G401 (cell line): ENCODE measurements around the gene KCNK10. TPM values are rescaled to one million over a fixed set of nuclear protein-coding genes. Genes with fewer than 3 reads are reported as not detected.
"Not testable (repeated sequence)": the region's sequence is repeated elsewhere in the genome, so short reads cannot be mapped to it uniquely, and the experiment has no call there.

Experiments
- DNase-seq: peaks from one replicate; pipeline ENCODE4 v3.0.0-alpha.2; 2015; ENCODE audit warnings: low spot score
- in situ Hi-C: cut with HindIII; loops from 2 replicates; pipeline ENCODE4 v1.10.0; 2016; ENCODE audit warnings: low sequenced_read_pairs, mixed read lengths
- total RNA-seq: library from RNA; depleted of rRNA; stranded (reverse); fragments of >200 nt; shearing (Covaris generic); gene quantifications from 2 replicates; pipeline ENCODE4 v1.2.3, GENCODE V29; 2014

Gene KCNK10
- total RNA-seq, 1 experiment from 2014 or later: not detected

DNA sequence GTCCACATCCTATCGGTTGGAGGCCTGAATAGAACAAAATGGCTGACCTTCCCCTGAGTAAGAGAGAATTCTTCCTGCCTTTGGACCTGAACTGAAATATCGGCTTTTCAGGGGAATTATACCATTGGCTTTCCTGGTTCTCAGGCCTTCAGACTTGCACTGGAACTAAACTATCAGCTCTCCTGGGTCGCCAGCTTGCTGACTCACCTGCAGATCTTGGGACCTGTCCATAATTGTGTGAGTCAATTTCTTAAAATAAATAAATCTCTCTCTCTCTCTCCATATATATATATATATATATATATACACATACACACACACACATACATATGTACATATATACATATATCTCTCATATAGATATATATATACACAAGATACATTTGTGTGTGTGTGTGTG lies 41.6 kb downstream of the KCNK10 start:
- no peak for DNase-seq
- in situ Hi-C loops: no loop called here

GRCh38 chr14:88276923-88277596 lies 46.0 kb downstream of the KCNK10 start:
- in situ Hi-C loops: no loop called here
- DNase-seq: peak; percentile 22

DNA sequence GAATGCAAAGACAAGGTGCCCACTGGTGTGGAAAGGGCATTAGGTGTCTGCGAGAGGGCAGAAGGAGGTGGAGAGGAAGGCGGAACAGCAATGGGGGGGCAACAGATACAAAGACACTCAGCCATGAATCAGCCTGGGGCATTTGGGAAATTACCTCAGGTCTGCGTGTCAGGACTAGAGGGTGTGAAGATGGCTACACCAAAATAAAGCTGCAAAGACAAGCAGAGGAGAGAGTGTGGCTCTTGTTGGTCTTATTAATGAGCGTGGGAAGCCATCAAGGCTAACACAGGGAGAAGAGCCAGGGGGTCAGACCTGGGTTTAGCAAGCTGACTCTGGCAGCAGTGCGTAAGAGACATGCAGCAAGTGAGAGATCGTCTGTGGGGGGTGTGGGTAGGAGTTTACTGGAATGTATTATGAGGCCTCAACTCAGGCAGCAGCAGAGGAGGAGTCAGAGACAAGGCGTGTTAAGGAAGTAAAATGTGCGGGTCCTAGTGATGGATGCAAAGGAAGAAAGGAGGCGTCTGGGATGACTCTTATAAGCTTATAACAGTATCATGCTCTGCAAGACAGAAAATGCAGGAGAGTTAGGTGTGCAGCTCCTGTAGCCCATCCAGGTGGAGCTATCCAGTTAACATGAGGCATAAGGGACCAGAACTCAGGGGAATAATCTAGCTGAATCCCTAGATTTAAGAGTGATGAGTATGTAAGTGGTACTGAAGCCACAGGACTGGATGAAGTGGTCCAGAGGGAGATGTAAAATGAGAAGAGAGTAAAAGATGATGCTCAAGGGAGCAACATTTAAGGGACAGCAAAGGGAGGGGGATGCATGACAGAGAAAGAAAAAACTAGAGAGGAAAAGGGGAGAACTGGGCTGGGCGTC lies 50.4 kb downstream of the KCNK10 start:
- DNase-seq: no peak
- in situ Hi-C loops: no loop called here

GRCh38 chr14:88271205-88271604 lies 51.9 kb downstream of the KCNK10 start:
- in situ Hi-C loops: no loop called here

DNA sequence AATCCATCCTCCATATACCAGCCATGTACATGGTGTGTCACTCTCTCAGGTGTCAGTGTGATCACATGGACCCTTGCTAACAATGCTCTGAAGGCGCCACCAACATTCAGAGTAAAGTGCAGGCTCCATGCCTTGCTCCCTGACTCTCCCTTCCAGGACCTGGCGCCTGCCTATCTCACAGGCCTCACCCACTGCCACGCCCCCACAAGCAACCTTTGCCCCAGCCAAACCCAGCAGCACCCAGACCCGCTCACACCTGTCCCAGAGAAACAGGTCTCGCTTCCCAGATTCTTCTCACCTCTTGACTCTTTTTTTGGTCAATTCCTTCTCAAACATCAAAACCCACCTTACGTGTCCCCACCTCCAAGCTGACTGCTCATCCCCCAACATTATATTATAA lies 52.3 kb downstream of the KCNK10 start:
- no peak for DNase-seq

More at GRCh38 chr14:88271205-88271604, 51.9 kb downstream of the KCNK10 start:
- no peak for DNase-seq

GRCh38 chr14:88269806-88270420 lies 53.2 kb downstream of the KCNK10 start:
- DNase-seq: no peak
- in situ Hi-C loops: no loop called here

More for the DNA sequence above, 52.3 kb downstream of the KCNK10 start:
- in situ Hi-C loops: no loop called here

- in situ Hi-C loops: no loop called here
- DNase-seq: no peak
Measured at GRCh38 chr14:88266474-88266873, 56.6 kb downstream of the KCNK10 start.

GRCh38 chr14:88264116-88264515 lies 59.0 kb downstream of the KCNK10 start:
- DNase-seq: no peak
- in situ Hi-C loops: no loop called here

DNA sequence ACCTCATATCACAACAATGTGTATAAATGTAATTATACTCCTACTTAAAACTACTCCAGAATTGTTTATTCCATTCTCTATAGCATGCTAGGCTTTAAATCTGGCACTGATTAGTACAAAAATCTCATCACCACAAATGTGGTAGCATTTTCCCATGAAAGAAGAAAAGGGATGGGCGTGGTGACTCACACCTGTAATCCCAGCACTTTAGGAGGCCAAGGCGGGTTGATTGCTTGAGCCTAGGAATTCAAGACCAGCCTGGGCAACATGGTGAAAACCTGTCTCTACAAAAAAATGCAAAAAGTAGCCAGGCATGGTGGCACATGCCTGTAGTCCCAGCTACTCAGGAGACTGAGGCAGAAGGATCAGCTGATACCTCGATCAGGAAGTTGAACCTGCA lies 61.8 kb downstream of the KCNK10 start:
- in situ Hi-C loops, DNase-seq: not testable (repeated sequence)

DNA sequence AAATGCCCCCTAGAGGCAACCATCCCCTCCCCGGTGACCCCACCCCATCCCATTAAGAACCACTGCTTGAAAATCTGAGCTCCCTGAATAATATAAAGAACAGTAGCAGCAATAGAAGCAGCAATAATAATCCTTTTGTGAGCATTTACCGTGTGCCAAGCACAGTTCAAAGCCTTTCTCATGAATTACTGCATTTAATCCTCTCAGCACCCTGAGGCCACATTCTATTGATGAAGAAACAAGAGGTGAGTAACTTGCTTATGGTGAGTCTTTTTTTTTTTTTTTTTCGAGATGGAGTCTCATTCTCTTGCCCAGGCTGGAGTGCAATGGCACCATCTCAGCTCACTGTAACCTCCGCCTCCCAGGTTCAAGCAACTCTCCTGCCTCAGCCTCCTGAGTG lies 65.0 kb downstream of the KCNK10 start:
- in situ Hi-C loops: no loop called here
- DNase-seq: no peak

DNA sequence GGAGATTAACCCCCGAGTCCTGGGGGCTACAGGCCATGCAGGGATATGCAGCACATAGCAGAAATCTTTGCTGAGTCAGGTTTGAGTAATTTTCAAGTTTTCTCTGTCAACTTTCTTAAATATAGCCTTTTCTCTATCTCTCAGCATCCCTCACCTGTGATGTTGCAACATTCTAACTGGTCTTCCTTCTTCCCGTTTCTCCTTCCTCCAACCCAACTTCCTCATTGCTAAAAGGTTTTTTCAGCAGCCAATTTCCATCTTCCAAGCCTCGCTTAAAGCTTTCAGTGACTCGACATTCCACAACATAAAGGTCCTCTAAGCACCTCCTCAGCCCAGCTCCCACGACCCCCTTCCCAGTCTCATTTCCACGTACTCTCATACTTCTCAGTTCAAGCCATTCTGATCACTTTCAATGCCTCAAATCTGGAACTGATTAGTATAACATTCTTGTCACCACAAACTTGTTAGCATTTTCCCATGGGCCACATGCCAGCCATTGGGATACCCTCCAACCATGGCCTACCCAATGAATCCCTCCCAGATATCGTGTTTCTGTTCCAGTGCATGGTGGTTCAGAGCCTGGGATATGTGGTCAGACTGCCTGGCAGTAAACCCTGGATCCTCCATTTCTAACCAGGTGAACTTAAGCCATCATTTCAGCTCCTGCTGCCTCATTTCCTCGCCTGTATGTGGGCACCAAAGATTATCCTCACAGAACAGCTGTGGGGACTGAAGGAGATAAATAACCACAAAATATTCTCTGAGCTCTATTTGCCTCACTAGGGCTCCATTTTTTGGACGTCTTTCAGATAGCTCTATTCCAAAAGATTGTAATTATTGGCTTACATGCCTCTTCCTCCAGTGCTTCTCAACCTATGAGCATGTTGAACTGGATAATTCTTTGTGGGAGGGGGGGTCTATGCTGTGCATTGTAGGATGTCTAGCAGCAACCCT lies 65.8 kb downstream of the KCNK10 start:
- no peak for DNase-seq
- in situ Hi-C loops: no loop called here

DNA sequence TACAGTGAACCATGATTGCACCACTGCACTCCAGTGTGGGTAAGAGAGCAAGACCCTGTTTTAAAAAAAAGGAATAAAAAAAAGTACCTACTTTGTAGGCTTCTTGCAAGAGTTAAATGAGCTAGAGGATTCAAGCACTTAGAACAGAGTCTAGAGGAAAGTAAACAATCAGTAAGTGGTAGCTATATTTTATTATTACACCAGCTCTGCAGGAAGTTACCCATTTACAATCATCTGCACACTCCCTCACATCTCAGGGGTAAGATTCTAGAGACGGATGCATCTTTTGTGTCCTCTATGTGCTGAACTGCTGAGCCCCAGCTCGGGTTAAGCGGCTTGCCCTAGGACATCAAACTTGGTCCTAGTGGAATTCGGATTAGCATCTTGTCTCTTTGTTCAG lies 67.3 kb downstream of the KCNK10 start:
- in situ Hi-C loops: no loop called here
- no peak for DNase-seq

DNA sequence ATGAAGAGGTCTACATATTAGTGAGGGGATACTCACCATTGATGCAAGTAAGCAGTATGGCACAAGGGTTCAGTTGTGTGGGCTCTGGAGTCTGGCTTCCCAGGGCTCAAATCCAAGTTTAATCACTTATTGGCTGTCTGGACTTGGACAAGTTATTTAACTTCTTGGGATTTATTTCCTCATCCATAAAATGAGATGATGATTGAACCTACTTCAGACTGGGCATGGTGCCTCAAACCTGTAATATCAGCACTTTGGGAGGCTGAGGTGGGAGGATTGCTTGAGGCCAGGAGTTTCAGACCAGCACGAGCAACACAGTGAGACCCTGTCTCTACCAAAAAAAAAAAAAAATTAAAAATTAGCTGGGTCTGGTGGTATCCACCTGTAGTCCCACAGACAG lies 67.9 kb downstream of the KCNK10 start:
- DNase-seq: no peak
- in situ Hi-C loops: no loop called here

DNA sequence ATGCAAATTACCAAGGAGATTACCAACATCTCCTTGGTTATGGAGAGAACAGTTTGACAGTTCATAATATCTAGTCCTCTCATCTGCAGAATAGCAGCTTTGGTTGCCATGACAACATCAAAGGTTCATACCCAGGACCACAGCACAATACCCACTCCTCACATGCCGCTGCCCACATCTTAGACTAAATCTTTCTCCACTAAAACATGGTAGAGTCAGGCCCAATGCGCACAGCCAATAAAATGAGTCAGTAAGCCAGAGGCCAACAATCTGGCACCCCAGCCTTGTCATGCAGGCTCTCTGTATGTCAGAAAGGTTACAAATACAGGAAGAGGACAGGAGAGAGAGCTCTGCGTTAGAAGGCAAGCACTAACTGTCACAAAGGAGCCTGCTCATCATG lies 70.6 kb downstream of the KCNK10 start:
- in situ Hi-C loops: no loop called here
- no peak for DNase-seq

GRCh38 chr14:88251650-88252049 lies 71.4 kb downstream of the KCNK10 start:
- in situ Hi-C loops: no loop called here
- no peak for DNase-seq

DNA sequence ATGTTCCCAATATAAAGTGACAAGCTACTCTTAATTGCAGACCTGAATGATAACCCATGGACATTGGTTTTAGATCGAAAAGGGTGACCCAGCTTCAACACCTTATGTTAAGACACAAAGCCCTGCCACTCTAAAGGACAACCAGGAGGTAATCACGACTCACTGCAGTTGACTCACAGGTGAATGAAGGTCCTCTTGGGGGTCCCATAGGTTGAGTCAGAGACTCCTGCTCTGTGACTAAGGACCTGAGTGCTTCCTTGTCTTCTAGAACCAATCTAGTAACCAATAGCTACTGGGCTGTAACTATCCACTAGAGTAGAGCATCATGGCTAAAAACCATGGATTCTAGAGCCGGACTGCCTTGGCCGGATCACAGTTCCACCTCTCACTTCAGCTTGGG lies 73.8 kb downstream of the KCNK10 start:
- in situ Hi-C loops: no loop called here
- DNase-seq: no peak

- in situ Hi-C loops: no loop called here
- DNase-seq: no peak
Measured at GRCh38 chr14:88248606-88249005, 74.5 kb downstream of the KCNK10 start.

- in situ Hi-C loops: no loop called here
Measured at GRCh38 chr14:88247228-88247627, 75.8 kb downstream of the KCNK10 start.

GRCh38 chr14:88245321-88245720 lies 77.7 kb downstream of the KCNK10 start:
- in situ Hi-C loops: no loop called here
- peak; percentile 50 for DNase-seq

More at GRCh38 chr14:88247228-88247627, 75.8 kb downstream of the KCNK10 start:
- DNase-seq: no peak
